K562 (cell line): ENCODE results near the gene EPN3.

Experiments used
- ATF2 ChIP-seq: sonication (generic); formaldehyde crosslinking; IDR thresholded peaks from 2 replicates; pipeline ENCODE4 v1.8.1; 2022; ENCODE audit warnings: missing genetic modification reagents
- BCL6 ChIP-seq: fragments of 250-450 bp; sonication (Bioruptor Pico); IDR thresholded peaks from 2 replicates; pipeline ENCODE4 v1.4.0; 2020
- CTCF ChIP-seq, 3 experiments: IDR thresholded peaks in 2 of 3; conservative IDR thresholded peaks in 1 of 3; 2 replicates each; pipeline ENCODE4 v1.5.1; 2011 to 2012; ENCODE audit warnings: low read length in 3 of 3, mild to moderate bottlenecking in 3 of 3, control low read depth in 2 of 3, improper control_type of control experiment in 1 of 3, inconsistent platforms in 1 of 3, low read depth in 1 of 3, mixed read lengths in 1 of 3, moderate library complexity in 1 of 3; ENCODE audit not compliant: insufficient read depth in 2 of 3
- ETS1 ChIP-seq: conservative IDR thresholded peaks from 2 replicates; pipeline ENCODE4 v1.6.1; 2011; ENCODE audit warnings: low read depth, mild to moderate bottlenecking, low read length; ENCODE audit not compliant: control insufficient read depth
- EZH2 ChIP-seq: IDR thresholded peaks from 2 replicates; pipeline ENCODE4 v1.6.1; 2012; ENCODE audit warnings: low read depth, mild to moderate bottlenecking, inconsistent platforms, low read length, borderline replicate concordance
- FOS ChIP-seq: IDR thresholded peaks from 3 replicates; pipeline ENCODE4 v1.6.1; 2011; ENCODE audit not compliant: insufficient read length; ENCODE audit errors: extremely low read depth
- MAFK ChIP-seq: IDR thresholded peaks from 2 replicates; pipeline ENCODE4 v1.6.1; 2011; ENCODE audit warnings: low read length, improper control_type of control experiment
- MTA2 ChIP-seq: fragments of 450-650 bp; IDR thresholded peaks from 2 replicates; pipeline ENCODE4 v1.6.1; 2016; ENCODE audit warnings: low read depth
- MXI1 ChIP-seq: IDR thresholded peaks from 2 replicates; pipeline ENCODE4 v1.6.1; 2011; ENCODE audit warnings: low read depth, mild to moderate bottlenecking, improper control_type of control experiment, low read length
- PML ChIP-seq: IDR thresholded peaks from 2 replicates; pipeline ENCODE4 v1.6.1; 2012; ENCODE audit warnings: low read length, inconsistent platforms
- RAD21 ChIP-seq, 2 experiments: fragments of 250-450 bp in 1 of 2; fragments of 450-650 bp in 1 of 2; sonication (Bioruptor Pico) in 1 of 2; formaldehyde crosslinking in 1 of 2; IDR thresholded peaks in 1 of 2; conservative IDR thresholded peaks in 1 of 2; 2 replicates each; pipeline versions ENCODE4 v1.4.0 to v1.8.0; 2020 to 2022; ENCODE audit warnings: mild to moderate bottlenecking in 2 of 2, moderate library complexity in 1 of 2
- SMAD3 ChIP-seq: fragments of 450-650 bp; formaldehyde crosslinking; conservative IDR thresholded peaks from 2 replicates; pipeline ENCODE4 v1.4.0; 2020; ENCODE audit warnings: mild to moderate bottlenecking
- ZNF407 ChIP-seq: fragments of 450-650 bp; IDR thresholded peaks from 2 replicates; pipeline ENCODE4 v1.6.1; 2016; ENCODE audit warnings: low read depth
- ZNF830 ChIP-seq: fragments of 250-450 bp; sonication (Bioruptor Pico); IDR thresholded peaks from 2 replicates; pipeline ENCODE4 v1.5.0; 2021; ENCODE audit warnings: mild to moderate bottlenecking

- TF ChIP-seq MXI1: no peak
- no peak for TF ChIP-seq PML
- no peak for TF ChIP-seq ZNF830 (CRISPR knock-in tag)
- no peak for TF ChIP-seq SMAD3
- no peak for TF ChIP-seq BCL6 (CRISPR knock-in tag)
- TF ChIP-seq MTA2: no peak
- TF ChIP-seq FOS: no peak
- TF ChIP-seq CTCF (IDR thresholded peaks at IDR 0.05 in 2 of 3, conservative IDR thresholded peaks at IDR 0.05 in 1 of 3; ENCODE audit: insufficient read depth in 2 of 3, low read depth in 1 of 3, low read length in 3 of 3): no peak
- TF ChIP-seq ETS1: no peak
- TF ChIP-seq ZNF407: no peak
- no peak for TF ChIP-seq EZH2
- TF ChIP-seq ATF2: no peak
- no peak for TF ChIP-seq RAD21 (CRISPR knock-in tag; conservative IDR thresholded peaks at IDR 0.05 in 1 of 2, IDR thresholded peaks at IDR 0.05 in 1 of 2)
- TF ChIP-seq MAFK: no peak
These were observed 15.2 kb downstream of the EPN3 start for GRCh38 chr17:50547736-50548083.
